PFSK-1 (cell line): ENCODE data around the gene GPR34.

Experiments used
- FOXP2 ChIP-seq: optimal IDR thresholded peaks from 2 replicates; pipeline ENCODE3; 2011; ENCODE audit warnings: borderline replicate concordance, control low read depth, inconsistent platforms; ENCODE audit not compliant: insufficient read depth; ENCODE audit errors: extremely low read length, extremely low read depth
- POLR2AphosphoS5 ChIP-seq: IDR thresholded peaks from 2 replicates; pipeline ENCODE4 v1.6.1; 2012; ENCODE audit warnings: low read depth, mild to moderate bottlenecking, control low read depth, low read length, moderate library complexity
- REST ChIP-seq, 2 experiments: IDR thresholded peaks; 2 replicates each; pipeline versions ENCODE4 v1.6.1 to v1.8.0; 2011 to 2012; ENCODE audit warnings: low read depth in 2 of 2, low read length in 2 of 2, control low read depth in 1 of 2, inconsistent platforms in 1 of 2, mild to moderate bottlenecking in 1 of 2, moderate library complexity in 1 of 2; ENCODE audit not compliant: insufficient read depth in 1 of 2
- SIN3A ChIP-seq: IDR thresholded peaks from 2 replicates; pipeline ENCODE4 v1.6.1; 2012; ENCODE audit warnings: mild to moderate bottlenecking, low read length, moderate library complexity, borderline replicate concordance; ENCODE audit not compliant: insufficient read depth
- TAF1 ChIP-seq: IDR thresholded peaks from 2 replicates; pipeline ENCODE4 v1.6.1; 2012; ENCODE audit warnings: low read length, control low read depth, borderline replicate concordance; ENCODE audit not compliant: insufficient read depth

The GPR34 gene

GRCh38 chrX:41670112-41670511 lies 18.7 kb upstream of the GPR34 start:
- TF ChIP-seq TAF1 (no peak), REST (IDR thresholded peaks at IDR 0.05; ENCODE audit: insufficient read depth in 1 of 2, low read depth in 2 of 2, low read length in 2 of 2) (no peak), FOXP2 (no peak), POLR2AphosphoS5 (no peak), SIN3A (no peak)

- TF ChIP-seq POLR2AphosphoS5 (no peak), SIN3A (no peak), REST (IDR thresholded peaks at IDR 0.05; ENCODE audit: insufficient read depth in 1 of 2, low read depth in 2 of 2, low read length in 2 of 2) (no peak), FOXP2 (no peak)
Observed at GRCh38 chrX:41671082-41671481, 17.7 kb upstream of the GPR34 start.

GRCh38 chrX:41672643-41673042 lies 16.1 kb upstream of the GPR34 start:
- TF ChIP-seq FOXP2 (no peak), POLR2AphosphoS5 (no peak), TAF1 (no peak), SIN3A (no peak), REST (IDR thresholded peaks at IDR 0.05; ENCODE audit: insufficient read depth in 1 of 2, low read depth in 2 of 2, low read length in 2 of 2) (no peak)

- TF ChIP-seq REST (IDR thresholded peaks at IDR 0.05; ENCODE audit: insufficient read depth in 1 of 2, low read depth in 2 of 2, low read length in 2 of 2) (no peak), FOXP2 (no peak), SIN3A (no peak), TAF1 (no peak), POLR2AphosphoS5 (no peak)
Observed at GRCh38 chrX:41677183-41678060, 11.4 kb upstream of the GPR34 start.
